ENCODE results near the gene EML4.

- no peak for TF ChIP-seq CTCF (IDR thresholded peaks at IDR 0.05; ENCODE audit: insufficient read depth, low read depth, low read length)
- TF ChIP-seq EZH2 (IDR thresholded peaks at IDR 0.05; ENCODE audit: insufficient read depth, low read length): no peak
Observed at GRCh38 chr2:42363413-42363812, 194.3 kb downstream of the EML4 start.

Measured in astrocyte (in vitro differentiated cells and primary cell).